Stimulated activated CD8-positive, alpha-beta memory T cell treated with anti-CD3 and anti-CD28 coated beads, Interleukin-7, amount 100 ng/mL, for 1 hour (primary cell): ENCODE results near the gene LRTM2.

Source experiments
- DNase-seq, 2 donors: peaks; one replicate each; pipeline ENCODE4 v3.0.0-alpha.2; 2020; ENCODE audit warnings: low read depth in 2 of 2

The LRTM2 gene

DNA sequence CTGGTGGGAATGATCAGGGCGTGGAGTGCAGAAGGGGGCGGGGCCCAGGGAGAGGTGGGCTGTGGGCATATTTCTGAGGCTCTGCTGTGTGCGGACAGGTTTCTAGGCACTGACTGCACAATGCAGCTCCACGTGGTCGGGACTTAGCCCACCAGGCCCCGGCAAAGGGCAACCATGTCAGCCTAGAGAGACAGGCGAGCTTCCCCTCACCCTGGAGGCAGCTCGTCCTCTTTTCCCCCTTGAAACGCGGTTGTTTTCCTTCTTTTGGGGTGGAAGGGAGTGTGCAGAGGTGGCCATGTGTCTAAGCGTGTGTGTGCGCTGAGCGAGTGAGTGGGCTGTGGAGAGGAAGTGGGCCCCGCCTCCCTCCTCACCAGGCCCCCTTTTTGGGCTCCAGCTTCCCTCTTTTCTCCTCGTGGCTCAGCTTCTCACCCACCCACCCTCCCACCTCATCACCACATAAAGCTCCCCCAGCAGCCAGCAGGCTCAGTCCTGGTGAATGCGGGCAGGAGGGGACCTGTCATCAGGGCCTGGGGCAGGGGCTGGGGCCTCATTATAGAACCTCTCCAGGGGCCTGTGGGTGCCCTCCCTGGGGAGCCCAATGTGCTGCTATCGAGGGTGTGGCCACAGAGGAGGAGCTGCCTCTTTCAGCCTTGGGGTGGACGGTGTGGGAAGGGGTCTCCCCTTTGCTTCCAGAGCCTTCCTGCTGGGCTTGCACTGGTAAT, 22.0 kb downstream of the LRTM2 start:
- DNase-seq, result no peak

DNA sequence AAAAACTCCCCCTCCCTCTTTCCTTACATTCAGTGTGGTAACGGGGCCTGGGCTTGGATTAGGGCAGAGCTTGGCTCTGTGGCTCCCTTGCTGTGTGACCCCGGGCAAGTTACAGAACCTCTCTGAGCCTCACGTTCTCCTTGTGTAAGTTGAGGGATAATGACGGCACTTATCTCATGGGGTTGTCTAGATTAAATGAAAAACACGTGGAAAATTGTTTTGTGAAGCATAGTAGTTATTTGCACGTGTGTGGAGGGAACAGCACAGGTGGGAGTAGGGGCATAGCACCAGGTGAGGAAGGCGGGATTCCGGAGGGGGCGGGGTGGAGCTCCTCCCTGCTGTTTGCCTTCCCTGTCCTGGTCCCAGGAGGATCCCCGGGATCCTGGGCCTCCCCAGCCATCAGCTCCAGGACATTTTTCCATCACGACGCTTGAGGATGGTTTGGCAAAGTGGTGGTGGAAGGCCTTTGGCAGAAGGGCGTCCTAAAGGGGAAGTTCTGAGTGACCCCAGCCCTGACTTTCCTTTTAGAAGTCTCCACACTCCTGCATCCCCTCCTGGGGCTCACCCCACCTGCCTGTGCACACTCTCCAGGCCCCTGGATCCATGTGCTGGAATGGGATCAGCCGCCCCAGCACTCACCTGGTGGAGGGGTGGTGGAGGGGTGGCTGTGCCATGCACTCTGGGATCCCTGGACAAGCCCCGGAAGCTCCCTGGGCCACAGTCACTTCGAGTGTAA, 22.7 kb downstream of the LRTM2 start:
- no peak for DNase-seq

GRCh38 chr12:1843641-1844005, 23.3 kb downstream of the LRTM2 start:
- DNase-seq, result no peak

DNA sequence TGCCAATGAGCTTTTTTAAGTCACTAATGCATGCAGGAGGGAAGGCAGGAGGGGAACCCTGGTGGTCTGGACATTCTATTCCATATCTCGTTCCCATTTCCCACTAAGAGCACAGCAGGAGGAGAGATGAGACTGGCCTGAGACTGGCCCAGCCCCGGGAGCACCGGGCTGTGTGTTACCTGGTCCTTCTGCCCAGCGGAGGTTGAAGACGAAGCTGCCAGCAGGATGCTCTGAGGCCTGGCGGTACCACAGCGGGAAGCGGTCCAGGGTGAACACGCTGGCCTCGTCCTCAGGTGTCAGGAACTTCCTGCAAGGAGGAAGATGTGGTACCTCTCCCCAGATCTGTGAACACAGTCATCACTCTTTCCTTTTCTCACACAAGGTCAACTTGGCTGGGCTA, 23.9 kb downstream of the LRTM2 start:
- no peak for DNase-seq

DNA sequence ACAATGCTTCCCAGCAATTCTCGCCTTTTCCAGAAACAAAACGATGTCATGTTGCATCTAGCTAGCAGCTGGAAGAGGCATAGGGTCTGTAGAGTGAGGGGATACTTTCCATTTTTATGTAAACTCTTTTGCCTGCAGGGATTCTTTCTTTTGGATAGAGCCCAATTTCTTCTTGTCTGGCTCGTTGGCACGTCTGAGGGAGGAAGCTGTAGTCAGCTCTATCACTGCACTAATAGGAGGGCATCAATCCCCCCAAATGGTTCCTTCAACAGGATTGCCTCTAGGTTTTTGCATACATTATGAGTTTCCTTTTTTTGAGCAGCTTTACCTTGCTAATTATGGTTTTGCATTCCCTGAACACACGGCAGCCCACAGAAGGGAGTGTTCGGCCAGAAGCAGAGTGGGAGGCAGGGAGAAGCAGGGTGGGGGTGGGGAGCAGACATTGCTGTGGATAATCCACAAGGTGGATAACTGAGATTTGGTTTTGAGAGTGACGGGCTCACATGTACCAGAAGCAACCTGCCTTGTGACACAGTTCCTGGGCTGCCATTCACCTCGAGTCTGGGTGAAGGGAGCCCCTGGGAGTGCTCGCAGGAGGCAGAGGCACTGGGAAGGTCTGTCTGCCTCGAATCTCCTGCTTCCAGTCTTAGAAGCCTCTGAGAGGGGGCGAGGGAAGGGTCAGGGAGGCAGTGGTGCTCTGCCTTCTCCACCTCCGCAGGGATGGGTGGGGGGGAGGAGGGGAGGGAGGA, 24.5 kb downstream of the LRTM2 start:
- DNase-seq, result no peak

- DNase-seq, result no peak
Observed at GRCh38 chr12:1845427-1845826, 25.1 kb downstream of the LRTM2 start.

DNA sequence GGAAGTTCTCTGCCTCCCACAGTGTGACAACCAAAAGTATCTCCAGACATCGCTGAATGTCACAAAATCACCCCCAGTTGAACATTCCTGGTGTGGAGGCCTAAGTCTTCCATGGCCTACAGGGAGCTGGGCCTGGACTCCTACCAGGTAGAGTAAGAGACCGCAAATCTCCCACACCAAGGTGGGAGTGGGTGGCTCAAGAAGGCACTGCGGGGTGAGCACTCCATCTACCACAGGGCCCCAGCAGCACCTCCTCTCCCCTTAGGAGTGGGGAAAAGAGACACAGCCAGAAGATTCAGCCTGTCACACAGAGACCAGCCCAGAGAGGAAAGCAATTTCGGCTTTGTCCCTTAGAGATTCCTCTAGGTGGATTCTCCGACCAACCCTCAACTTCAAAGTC, 25.5 kb downstream of the LRTM2 start:
- no peak for DNase-seq

- DNase-seq, result no peak
Observed at GRCh38 chr12:1846421-1847405, 26.3 kb downstream of the LRTM2 start.

GRCh38 chr12:1847411-1847810, 27.0 kb downstream of the LRTM2 start:
- no peak for DNase-seq

GRCh38 chr12:1848146-1848545, 27.8 kb downstream of the LRTM2 start:
- DNase-seq, result no peak

DNA sequence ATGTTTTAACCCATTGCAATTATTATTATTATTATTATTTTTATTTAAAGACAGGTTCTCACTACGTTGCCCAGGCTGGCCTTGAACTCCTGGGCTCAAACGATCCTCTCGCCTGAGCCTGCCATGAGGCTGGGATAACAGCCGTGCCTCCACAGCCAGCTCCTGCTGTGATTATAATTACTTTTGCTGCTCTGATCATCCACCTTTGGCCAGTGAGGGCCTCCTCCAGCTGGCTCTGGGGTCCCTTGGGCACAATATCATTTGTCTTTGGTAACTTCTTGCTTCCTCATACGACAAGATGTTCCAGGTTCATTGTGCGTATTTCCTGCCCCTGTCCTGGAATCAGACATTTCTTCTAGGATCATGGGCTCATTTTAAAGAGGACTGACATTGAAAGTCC, 28.4 kb downstream of the LRTM2 start:
- no peak for DNase-seq

DNA sequence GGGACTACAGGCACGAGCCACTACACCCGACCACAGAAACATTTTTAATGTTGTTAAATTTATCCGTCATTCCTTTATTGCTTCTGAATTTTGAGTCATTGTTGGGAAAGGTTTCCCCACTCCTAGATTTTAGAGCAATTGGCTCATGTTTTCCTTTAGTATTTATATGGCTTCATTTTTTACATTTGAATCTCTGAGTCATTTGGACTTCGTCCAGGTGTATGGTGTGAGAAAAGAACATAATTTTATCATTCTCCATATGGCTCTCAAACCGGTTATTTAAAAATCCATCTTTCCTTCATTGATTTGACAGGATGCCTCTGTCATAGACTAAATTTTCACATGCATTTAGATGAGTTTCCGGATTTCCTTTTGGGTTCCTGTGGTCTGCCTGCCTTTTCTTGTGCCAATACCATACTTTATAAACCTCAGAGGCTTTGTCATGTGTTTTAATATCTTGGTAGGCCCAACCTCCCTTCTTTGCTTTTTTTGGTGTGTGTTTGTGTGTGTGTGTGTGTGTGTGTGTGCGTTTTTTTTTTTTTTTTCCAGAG, 30.9 kb downstream of the LRTM2 start:
- no peak for DNase-seq

- DNase-seq, result no peak
Observed at GRCh38 chr12:1852076-1852475, 31.7 kb downstream of the LRTM2 start.

- DNase-seq, result no peak
Observed at GRCh38 chr12:1853716-1854115, 33.4 kb downstream of the LRTM2 start.

DNA sequence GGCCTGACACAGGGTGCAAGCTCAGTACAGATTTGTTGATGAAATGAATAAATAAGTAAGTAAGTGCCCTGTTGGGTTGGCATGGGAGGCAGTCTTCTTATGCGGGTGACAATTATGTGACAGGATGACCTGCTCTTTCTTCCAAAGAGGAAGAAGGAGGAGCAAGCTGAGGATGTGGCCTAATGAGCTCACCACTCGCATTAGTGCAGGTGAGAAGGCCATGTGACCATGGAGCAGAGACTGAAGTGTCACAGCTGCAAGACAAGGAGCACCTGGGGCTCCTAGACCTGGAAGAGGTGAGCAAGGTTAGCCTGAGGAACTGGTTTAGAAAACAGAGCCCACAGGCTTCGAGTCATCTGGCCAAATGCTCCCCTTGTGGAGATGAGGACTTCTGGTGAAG, 34.9 kb downstream of the LRTM2 start:
- DNase-seq, result no peak

GRCh38 chr12:1857086-1857485, 36.7 kb downstream of the LRTM2 start:
- no peak for DNase-seq

- no peak for DNase-seq
Observed at GRCh38 chr12:1857821-1858220, 37.5 kb downstream of the LRTM2 start.

- no peak for DNase-seq
Observed at GRCh38 chr12:1858456-1858855, 38.1 kb downstream of the LRTM2 start.

DNA sequence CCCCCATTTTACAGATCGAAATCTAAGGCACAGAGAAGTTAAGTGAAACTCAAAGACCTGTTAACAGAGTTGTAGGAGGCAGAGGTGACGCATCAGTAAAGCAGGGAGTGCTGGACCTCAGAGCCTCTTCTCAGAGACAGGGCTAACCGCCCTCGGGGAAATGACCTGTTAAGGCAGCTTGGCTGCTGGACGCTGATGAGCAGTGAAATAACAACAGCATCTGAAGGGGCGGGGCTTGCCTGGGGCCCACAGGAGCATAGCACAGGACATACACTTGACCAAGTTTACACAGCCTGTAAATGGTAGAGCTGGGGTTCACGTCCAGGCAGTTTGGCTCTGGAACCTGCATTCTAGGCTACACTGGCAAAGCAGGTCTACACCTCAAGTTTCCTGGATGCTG, 39.3 kb downstream of the LRTM2 start:
- no peak for DNase-seq

GRCh38 chr12:1862973-1863372, 42.6 kb downstream of the LRTM2 start:
- DNase-seq, result no peak

DNA sequence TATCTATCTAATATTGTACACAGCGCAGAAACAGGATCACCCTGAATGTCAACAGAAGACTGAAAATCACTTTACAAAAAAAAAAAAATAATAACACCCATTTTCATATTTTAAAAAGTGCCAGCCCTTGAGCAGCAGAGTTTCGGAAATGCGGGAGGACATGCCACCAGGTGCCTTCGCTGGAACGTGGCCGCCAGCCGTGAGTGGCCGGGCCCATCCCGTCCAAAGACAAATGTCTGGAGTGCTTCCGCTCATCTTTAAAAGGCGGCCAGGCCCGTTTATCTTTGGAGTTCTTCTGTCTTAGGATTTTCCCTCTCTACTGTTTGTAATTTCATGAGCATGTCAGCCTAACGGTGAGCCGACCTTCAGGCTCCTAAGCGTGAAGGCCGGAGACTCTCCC, 43.5 kb downstream of the LRTM2 start:
- DNase-seq, result no peak
